ENCODE measurements around the gene ASPSCR1.
"Not testable (repeated sequence)": the region's sequence is repeated elsewhere in the genome, so short reads cannot be mapped to it uniquely, and the experiment has no call there.

ASPSCR1 gene

GRCh38 chr17:81960130-81960958, 17.1 kb upstream of the ASPSCR1 start:
- DNase-seq: no peak

- DNase-seq: peak; percentile 31
These were observed 16.3 kb upstream of the ASPSCR1 start, which contains the start of gene NOTUM for GRCh38 chr17:81961087-81961511. TSS of gene NOTUM (minus strand) at chr17:81961187. CDS start at chr17:81960909, 278 bp downstream.

- no peak for DNase-seq
These were observed 15.6 kb upstream of the ASPSCR1 start for GRCh38 chr17:81961521-81962498.

- no peak for DNase-seq
These were observed 14.7 kb upstream of the ASPSCR1 start for GRCh38 chr17:81962499-81963441.

- DNase-seq: no peak
These were observed 13.2 kb upstream of the ASPSCR1 start for GRCh38 chr17:81964081-81964849.

- peak; percentile 86 for DNase-seq
These were observed 10.8 kb upstream of the ASPSCR1 start for GRCh38 chr17:81966343-81967243.

- DNase-seq: no peak
These were observed 10.2 kb upstream of the ASPSCR1 start for GRCh38 chr17:81967244-81967532.

- DNase-seq: peak; percentile 86
These were observed 9.7 kb upstream of the ASPSCR1 start for GRCh38 chr17:81967533-81968395.

- no peak for DNase-seq
These were observed 9.1 kb upstream of the ASPSCR1 start for GRCh38 chr17:81968396-81968745.

GRCh38 chr17:81968850-81969812, 8.3 kb upstream of the ASPSCR1 start:
- DNase-seq: no peak

GRCh38 chr17:81973432-81973831, 4.0 kb upstream of the ASPSCR1 start:
- no peak for DNase-seq

GRCh38 chr17:81976332-81977210, 858 bp upstream of the ASPSCR1 start:
- no peak for DNase-seq

- DNase-seq: no peak
These were observed 1.3 kb downstream of the ASPSCR1 start for GRCh38 chr17:81978524-81979298.

GRCh38 chr17:81980122-81980521, 2.7 kb downstream of the ASPSCR1 start:
- no peak for DNase-seq

GRCh38 chr17:81980707-81981343, 3.4 kb downstream of the ASPSCR1 start:
- DNase-seq: no peak

- DNase-seq: not testable (repeated sequence)
These were observed 4.1 kb downstream of the ASPSCR1 start for GRCh38 chr17:81981511-81981910.

Data from MV-4-11 (cell line).